ENCODE results near the gene PRSS1.

PRSS1 gene

DNA sequence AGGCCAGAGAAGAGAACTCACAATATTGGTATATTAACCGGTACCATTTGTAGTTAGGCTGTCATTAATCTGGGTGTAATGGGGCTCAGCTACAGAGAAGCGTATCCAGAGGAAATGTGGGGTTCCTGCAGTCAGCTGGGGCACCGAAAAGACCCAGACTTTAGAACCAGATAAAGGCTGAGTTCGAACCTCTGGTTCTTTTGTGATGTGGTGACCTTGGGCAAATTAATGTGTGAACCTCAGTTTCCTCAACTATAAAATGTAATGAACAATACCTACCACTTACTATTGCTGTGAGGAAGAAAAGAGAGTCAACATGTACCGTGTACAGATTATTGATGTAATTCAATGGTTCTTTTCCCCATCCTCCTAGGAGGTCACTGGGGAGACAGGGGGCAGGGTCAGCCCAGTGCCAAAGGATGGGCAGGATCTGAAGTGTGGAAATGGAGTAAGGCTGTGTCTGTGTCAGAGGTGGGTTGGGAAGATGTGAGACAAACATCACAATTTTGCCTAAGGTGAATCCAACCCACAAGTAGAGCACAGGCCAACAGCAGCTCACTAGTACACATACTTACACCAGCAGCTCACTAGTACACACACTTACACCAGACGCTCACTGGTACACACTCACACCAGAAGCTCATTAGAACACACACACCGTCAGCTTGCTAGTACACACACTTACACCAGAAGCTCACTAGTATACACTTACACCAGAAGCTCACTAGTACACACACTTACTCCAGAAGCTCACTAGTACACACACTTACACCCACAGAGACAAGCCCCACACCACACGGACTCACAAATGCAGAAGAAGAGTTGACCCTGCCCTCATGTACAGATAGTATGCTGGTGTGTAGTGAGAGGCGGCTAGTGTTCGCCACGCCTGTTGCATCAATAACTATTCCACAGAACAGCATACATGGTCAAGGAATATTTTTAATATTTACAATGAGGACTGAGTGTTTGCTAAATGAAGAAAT, 49.5 kb downstream of the PRSS1 start:
- peaks cover 24 to 46% of the 10 kb centered on the region in 2 donors for H3K36me3 Mint-ChIP-seq
- no peak for ATAC-seq (replicated peaks)
- no peaks in the 10 kb centered on the region for H3K27me3 Mint-ChIP-seq
- peak overlapping the region; percentile 98 for H3K27ac Mint-ChIP-seq
- no peak for DNase-seq
- H3K4me1 Mint-ChIP-seq: peaks cover 64 to 82% of the 10 kb centered on the region in 2 donors
- peak overlapping the region; percentile 92 to 98 for H3K4me3 Mint-ChIP-seq
- no peaks in the 10 kb centered on the region for H3K9me3 Mint-ChIP-seq

DNA sequence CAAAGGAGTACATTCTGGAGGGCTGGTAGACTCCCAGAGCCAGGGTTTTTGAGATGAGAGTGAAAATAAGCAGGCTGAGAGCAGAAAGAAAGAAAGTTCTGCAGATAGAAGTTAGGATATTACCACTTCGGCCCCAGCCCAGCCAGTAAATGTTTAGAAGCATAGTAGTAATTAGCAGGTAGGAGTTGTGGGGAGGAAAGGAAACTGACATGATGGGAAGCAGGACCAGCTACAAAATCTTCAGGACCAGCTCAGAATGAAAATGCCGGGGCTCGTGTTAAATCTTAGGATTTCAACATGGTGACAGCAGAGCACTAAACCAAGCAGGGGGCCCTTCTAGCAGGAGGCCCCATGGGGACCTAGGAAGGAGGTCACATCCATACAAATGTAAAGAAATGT, 50.2 kb downstream of the PRSS1 start:
- Mint-ChIP-seq H3K4me1 (peaks cover 64 to 81% of the 10 kb centered on the region in 2 donors), H3K9me3 (no peaks in the 10 kb centered on the region), H3K27me3 (no peaks in the 10 kb centered on the region), H3K36me3 (peaks cover 28 to 52% of the 10 kb centered on the region in 2 donors), H3K27ac (peak overlapping the region; percentile 98), H3K4me3 (peak overlapping the region; percentile 92 to 98)
- ATAC-seq (replicated peaks): no peak
- DNase-seq: no peak

DNA sequence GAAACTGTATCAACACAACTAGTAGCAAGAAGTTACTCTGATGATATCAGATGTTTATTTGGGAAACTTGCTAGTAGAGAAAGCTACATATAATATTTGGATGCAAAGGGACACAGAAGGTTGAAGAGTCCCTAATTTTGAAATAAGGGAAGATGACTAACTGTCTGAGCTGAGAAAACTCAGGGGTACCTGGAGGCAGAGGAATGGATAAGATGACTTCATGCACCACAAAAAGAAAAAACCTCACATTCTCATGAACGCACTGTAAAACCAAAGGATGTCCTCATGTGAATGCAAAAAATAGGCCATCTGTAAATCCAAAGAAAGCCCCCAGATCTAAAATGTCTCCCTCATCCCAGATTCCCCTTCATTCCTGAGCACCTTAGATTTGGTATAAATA, 50.8 kb downstream of the PRSS1 start:
- H3K9me3 Mint-ChIP-seq: peaks cover 0 to 3% of the 10 kb centered on the region in 2 donors
- no peaks in the 10 kb centered on the region for H3K27me3 Mint-ChIP-seq
- DNase-seq (no peak), ATAC-seq (replicated peaks) (no peak)
- H3K27ac Mint-ChIP-seq: peak overlapping the region; percentile 98
- H3K4me3 Mint-ChIP-seq: no peak overlapping the region
- peaks cover 34 to 58% of the 10 kb centered on the region in 2 donors for H3K36me3 Mint-ChIP-seq
- peaks cover 65 to 81% of the 10 kb centered on the region in 2 donors for H3K4me1 Mint-ChIP-seq

GRCh38 chr7:142800699-142801260, 51.5 kb downstream of the PRSS1 start:
- DNase-seq (no peak), ATAC-seq (replicated peaks) (no peak)
- peaks cover 65 to 81% of the 10 kb centered on the region in 2 donors for H3K4me1 Mint-ChIP-seq
- peak overlapping the region; percentile 78 for H3K27ac Mint-ChIP-seq
- peaks cover 0 to 3% of the 10 kb centered on the region in 2 donors for H3K9me3 Mint-ChIP-seq
- peaks cover 35 to 60% of the 10 kb centered on the region in 2 donors for H3K36me3 Mint-ChIP-seq
- no peak overlapping the region for H3K4me3 Mint-ChIP-seq
- no peaks in the 10 kb centered on the region for H3K27me3 Mint-ChIP-seq

GRCh38 chr7:142801601-142802295, 52.5 kb downstream of the PRSS1 start:
- ATAC-seq (replicated peaks) (no peak), DNase-seq (no peak)
- H3K27me3 Mint-ChIP-seq: no peaks in the 10 kb centered on the region
- H3K4me1 Mint-ChIP-seq: peaks cover 65 to 83% of the 10 kb centered on the region in 2 donors
- no peak overlapping the region for H3K4me3 Mint-ChIP-seq
- H3K27ac Mint-ChIP-seq: no peak overlapping the region
- H3K9me3 Mint-ChIP-seq: peaks cover 2 to 4% of the 10 kb centered on the region in 2 donors
- peaks cover 35 to 55% of the 10 kb centered on the region in 2 donors for H3K36me3 Mint-ChIP-seq

GRCh38 chr7:142802301-142802700, 53.0 kb downstream of the PRSS1 start:
- DNase-seq: no peak
- no peak overlapping the region for H3K4me3 Mint-ChIP-seq
- H3K9me3 Mint-ChIP-seq: peaks cover 5 to 6% of the 10 kb centered on the region in 2 donors
- ATAC-seq (replicated peaks): no peak
- H3K36me3 Mint-ChIP-seq: peaks cover 39 to 57% of the 10 kb centered on the region in 2 donors
- H3K4me1 Mint-ChIP-seq: peaks cover 69 to 88% of the 10 kb centered on the region in 2 donors
- peak overlapping the region; percentile 74 for H3K27ac Mint-ChIP-seq
- H3K27me3 Mint-ChIP-seq: no peaks in the 10 kb centered on the region

Measured in stimulated activated naive B cell treated with anti-CD40 and anti-IgM and Interleukin-4, amounts not matched to agents 10 μg/mL and 1 μg/mL and 100 μg/mL, for 72 hours (primary cell).